ENCODE data around the gene TIMM44.

DNA sequence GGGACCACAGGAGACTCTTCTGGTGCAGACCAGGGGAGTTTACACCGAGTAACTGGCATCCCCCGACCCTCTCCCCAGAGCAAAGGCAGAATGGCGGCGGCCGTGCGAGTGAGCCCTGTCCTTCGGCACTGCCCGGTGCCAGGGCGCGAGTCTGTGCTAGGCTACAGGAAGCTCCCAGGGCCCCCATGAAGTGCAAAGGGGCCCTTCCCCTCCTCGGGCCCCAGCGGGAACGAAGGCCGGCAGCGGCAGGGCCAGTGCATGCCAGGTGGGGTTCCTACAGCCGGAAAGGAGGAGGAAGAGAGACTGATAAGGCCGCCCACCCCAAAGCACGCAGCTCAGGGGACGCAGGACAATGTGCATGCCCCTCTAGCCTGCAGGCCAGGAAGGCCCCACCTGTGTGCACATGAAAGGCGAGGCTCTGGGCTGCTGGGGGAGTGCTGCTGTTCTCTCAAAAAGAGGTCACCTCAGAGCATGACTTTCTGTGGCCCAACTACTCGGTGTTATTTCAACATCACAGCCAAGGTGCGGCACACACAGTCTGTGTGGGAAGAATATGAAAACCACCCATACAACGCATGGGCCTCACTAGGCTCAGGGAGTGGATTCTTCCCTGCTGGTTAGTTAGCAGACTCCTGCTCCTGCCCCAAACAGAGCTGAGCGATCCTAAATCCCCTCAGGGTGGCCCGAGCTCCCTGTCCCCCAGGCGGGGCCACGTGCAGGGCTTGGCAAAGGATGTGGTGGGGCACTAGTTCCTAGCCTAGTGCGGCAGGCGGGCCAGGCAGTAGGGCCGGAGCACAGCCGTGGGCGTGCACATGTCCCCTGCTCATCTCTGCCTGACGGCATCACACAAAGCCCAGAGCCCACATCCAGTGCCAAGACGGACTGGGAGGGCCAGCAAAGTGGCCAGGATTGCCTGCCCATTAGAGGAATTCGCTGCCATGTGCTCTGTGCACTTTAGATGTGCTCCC, 28.4 kb upstream of the TIMM44 start:
- TF ChIP-seq, protein P1, sequence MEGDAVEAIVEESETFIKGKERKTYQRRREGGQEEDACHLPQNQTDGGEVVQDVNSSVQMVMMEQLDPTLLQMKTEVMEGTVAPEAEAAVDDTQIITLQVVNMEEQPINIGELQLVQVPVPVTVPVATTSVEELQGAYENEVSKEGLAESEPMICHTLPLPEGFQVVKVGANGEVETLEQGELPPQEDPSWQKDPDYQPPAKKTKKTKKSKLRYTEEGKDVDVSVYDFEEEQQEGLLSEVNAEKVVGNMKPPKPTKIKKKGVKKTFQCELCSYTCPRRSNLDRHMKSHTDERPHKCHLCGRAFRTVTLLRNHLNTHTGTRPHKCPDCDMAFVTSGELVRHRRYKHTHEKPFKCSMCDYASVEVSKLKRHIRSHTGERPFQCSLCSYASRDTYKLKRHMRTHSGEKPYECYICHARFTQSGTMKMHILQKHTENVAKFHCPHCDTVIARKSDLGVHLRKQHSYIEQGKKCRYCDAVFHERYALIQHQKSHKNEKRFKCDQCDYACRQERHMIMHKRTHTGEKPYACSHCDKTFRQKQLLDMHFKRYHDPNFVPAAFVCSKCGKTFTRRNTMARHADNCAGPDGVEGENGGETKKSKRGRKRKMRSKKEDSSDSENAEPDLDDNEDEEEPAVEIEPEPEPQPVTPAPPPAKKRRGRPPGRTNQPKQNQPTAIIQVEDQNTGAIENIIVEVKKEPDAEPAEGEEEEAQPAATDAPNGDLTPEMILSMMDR (IDR thresholded peaks at IDR 0.05), result no peak
- TF ChIP-seq POLR2A (IDR thresholded peaks at IDR 0.05), result no peak
- TF ChIP-seq POLR2AphosphoS5 (IDR thresholded peaks at IDR 0.05), result no peak
- no peak for TF ChIP-seq EP300 (IDR thresholded peaks at IDR 0.05; ENCODE audit: low read depth)
